ENCODE results near the gene SLC35F1.

SLC35F1 gene

GRCh38 chr6:118128755-118129154 lies 221.7 kb downstream of the SLC35F1 start:
- no peaks in the 10 kb centered on the region for H3K9me3 ChIP-seq (ENCODE audit: control insufficient read depth in 5 of 5, low read length in 5 of 5)
- no peaks in the 10 kb centered on the region for H3K36me3 ChIP-seq (ENCODE audit: control insufficient read depth in 5 of 5, insufficient read depth in 5 of 5, low read length in 5 of 5)
- no peaks in the 10 kb centered on the region for H3K27me3 ChIP-seq (ENCODE audit: control insufficient read depth in 5 of 5, insufficient read depth in 4 of 5, low read length in 5 of 5)
- H3K9ac ChIP-seq (ENCODE audit: low read length in 5 of 5): no peak overlapping the region
- no peak overlapping the region for H3K4me3 ChIP-seq (ENCODE audit: low read depth in 1 of 5, low read length in 5 of 5)
- no peaks in the 10 kb centered on the region for H3K4me1 ChIP-seq (ENCODE audit: control insufficient read depth in 5 of 5, insufficient read depth in 5 of 5, low read length in 5 of 5)
- no peak overlapping the region for H3K27ac ChIP-seq (ENCODE audit: low read depth, low read length)

GRCh38 chr6:118134206-118134605 lies 227.1 kb downstream of the SLC35F1 start:
- H3K4me3 ChIP-seq (ENCODE audit: low read depth in 1 of 5, low read length in 5 of 5): no peak overlapping the region
- no peak overlapping the region for H3K27ac ChIP-seq (ENCODE audit: low read depth, low read length)
- no peaks in the 10 kb centered on the region for H3K9me3 ChIP-seq (ENCODE audit: control insufficient read depth in 5 of 5, low read length in 5 of 5)
- H3K4me1 ChIP-seq (ENCODE audit: control insufficient read depth in 5 of 5, insufficient read depth in 5 of 5, low read length in 5 of 5): peaks cover 0 to 7% (median 0%) of the 10 kb centered on the region in 5 donors
- no peaks in the 10 kb centered on the region for H3K27me3 ChIP-seq (ENCODE audit: control insufficient read depth in 5 of 5, insufficient read depth in 4 of 5, low read length in 5 of 5)
- no peaks in the 10 kb centered on the region for H3K36me3 ChIP-seq (ENCODE audit: control insufficient read depth in 5 of 5, insufficient read depth in 5 of 5, low read length in 5 of 5)
- H3K9ac ChIP-seq (ENCODE audit: low read length in 5 of 5): no peak overlapping the region

DNA sequence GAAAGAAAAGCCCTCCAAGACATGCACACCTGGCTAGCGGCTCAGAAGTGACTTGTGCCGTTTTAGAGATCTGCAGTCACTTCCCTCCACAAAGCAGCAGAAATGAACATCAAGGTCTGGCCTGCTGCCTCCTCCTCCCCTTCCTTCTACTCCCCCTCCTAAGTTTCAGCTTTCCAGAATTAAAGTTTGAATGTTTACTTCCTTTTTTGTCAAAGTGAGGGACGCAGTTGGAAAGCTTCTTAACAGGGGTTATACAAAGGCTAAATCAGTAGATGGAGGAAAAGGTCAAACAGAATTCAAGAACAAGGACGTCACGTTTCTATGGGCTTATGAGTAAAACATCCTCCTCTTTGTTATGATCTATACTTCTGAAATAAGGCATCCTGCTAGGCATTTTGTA lies 227.7 kb downstream of the SLC35F1 start:
- H3K27ac ChIP-seq (ENCODE audit: low read depth, low read length): no peak overlapping the region
- no peaks in the 10 kb centered on the region for H3K36me3 ChIP-seq (ENCODE audit: control insufficient read depth in 5 of 5, insufficient read depth in 5 of 5, low read length in 5 of 5)
- H3K4me3 ChIP-seq (ENCODE audit: low read depth in 1 of 5, low read length in 5 of 5): no peak overlapping the region
- no peaks in the 10 kb centered on the region for H3K9me3 ChIP-seq (ENCODE audit: control insufficient read depth in 5 of 5, low read length in 5 of 5)
- no peaks in the 10 kb centered on the region for H3K27me3 ChIP-seq (ENCODE audit: control insufficient read depth in 5 of 5, insufficient read depth in 4 of 5, low read length in 5 of 5)
- peaks cover 0 to 7% (median 0%) of the 10 kb centered on the region in 5 donors for H3K4me1 ChIP-seq (ENCODE audit: control insufficient read depth in 5 of 5, insufficient read depth in 5 of 5, low read length in 5 of 5)
- no peak overlapping the region for H3K9ac ChIP-seq (ENCODE audit: low read length in 5 of 5)

- no peak overlapping the region for H3K27ac ChIP-seq (ENCODE audit: low read depth, low read length)
These were observed 228.3 kb downstream of the SLC35F1 start for GRCh38 chr6:118135371-118135770.

DNA sequence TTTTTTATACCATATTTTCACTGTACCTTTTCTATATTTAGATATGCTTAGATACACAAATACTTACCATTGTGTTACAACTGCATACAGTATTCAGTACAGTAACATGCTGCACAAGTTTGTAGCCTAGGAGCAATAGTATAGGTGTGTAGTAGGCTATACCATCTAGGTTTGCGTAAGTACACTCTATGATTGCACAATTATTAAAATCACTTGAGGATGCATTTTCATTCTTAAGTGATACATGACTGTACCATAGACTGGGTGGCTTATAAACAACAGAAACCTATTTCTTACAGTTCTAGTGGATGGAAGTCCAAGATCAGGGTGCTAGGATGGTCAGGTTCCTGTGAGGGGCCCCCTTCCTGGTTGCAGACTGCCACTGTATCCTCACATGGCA lies 234.1 kb downstream of the SLC35F1 start:
- no peaks in the 10 kb centered on the region for H3K27me3 ChIP-seq (ENCODE audit: control insufficient read depth in 5 of 5, insufficient read depth in 4 of 5, low read length in 5 of 5)
- no peaks in the 10 kb centered on the region for H3K36me3 ChIP-seq (ENCODE audit: control insufficient read depth in 5 of 5, insufficient read depth in 5 of 5, low read length in 5 of 5)
- no peak overlapping the region for H3K9ac ChIP-seq (ENCODE audit: low read length in 5 of 5)
- H3K9me3 ChIP-seq (ENCODE audit: control insufficient read depth in 5 of 5, low read length in 5 of 5): no peaks in the 10 kb centered on the region
- no peak overlapping the region for H3K27ac ChIP-seq (ENCODE audit: low read depth, low read length)
- no peak overlapping the region for H3K4me3 ChIP-seq (ENCODE audit: low read depth in 1 of 5, low read length in 5 of 5)
- H3K4me1 ChIP-seq (ENCODE audit: control insufficient read depth in 5 of 5, insufficient read depth in 5 of 5, low read length in 5 of 5): no peaks in the 10 kb centered on the region

More at GRCh38 chr6:118135371-118135770, 228.3 kb downstream of the SLC35F1 start:
- no peaks in the 10 kb centered on the region for H3K27me3 ChIP-seq (ENCODE audit: control insufficient read depth in 5 of 5, insufficient read depth in 4 of 5, low read length in 5 of 5)
- no peak overlapping the region for H3K4me3 ChIP-seq (ENCODE audit: low read depth in 1 of 5, low read length in 5 of 5)
- no peak overlapping the region for H3K9ac ChIP-seq (ENCODE audit: low read length in 5 of 5)
- H3K36me3 ChIP-seq (ENCODE audit: control insufficient read depth in 5 of 5, insufficient read depth in 5 of 5, low read length in 5 of 5): no peaks in the 10 kb centered on the region
- peaks cover 0 to 7% (median 0%) of the 10 kb centered on the region in 5 donors for H3K4me1 ChIP-seq (ENCODE audit: control insufficient read depth in 5 of 5, insufficient read depth in 5 of 5, low read length in 5 of 5)
- H3K9me3 ChIP-seq (ENCODE audit: control insufficient read depth in 5 of 5, low read length in 5 of 5): no peaks in the 10 kb centered on the region

DNA sequence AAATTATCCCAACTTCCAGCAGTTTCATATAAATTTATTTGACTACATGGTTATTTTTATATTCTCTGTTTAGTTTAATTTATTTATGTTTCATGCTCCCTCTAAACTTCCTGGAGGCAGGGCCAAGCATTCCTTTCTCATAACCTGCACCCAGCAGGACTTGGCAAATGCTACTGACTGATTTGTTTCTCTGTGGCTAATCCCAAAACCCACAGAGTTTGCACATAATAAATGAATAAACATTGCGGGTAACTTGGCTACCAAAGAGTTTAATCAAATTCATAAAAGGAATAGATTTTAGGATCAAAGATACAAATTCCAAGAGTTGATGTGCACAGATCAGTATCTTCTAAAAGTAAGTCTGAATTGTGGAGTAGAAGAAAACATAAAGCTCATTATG lies 239.5 kb downstream of the SLC35F1 start:
- no peak overlapping the region for H3K27ac ChIP-seq (ENCODE audit: low read depth, low read length)
- H3K4me3 ChIP-seq (ENCODE audit: low read depth in 1 of 5, low read length in 5 of 5): no peak overlapping the region

GRCh38 chr6:118147511-118147910 lies 240.4 kb downstream of the SLC35F1 start:
- no peaks in the 10 kb centered on the region for H3K9me3 ChIP-seq (ENCODE audit: control insufficient read depth in 5 of 5, low read length in 5 of 5)
- H3K27ac ChIP-seq (ENCODE audit: low read depth, low read length): no peak overlapping the region
- no peaks in the 10 kb centered on the region for H3K4me1 ChIP-seq (ENCODE audit: control insufficient read depth in 5 of 5, insufficient read depth in 5 of 5, low read length in 5 of 5)
- H3K9ac ChIP-seq (ENCODE audit: low read length in 5 of 5): no peak overlapping the region
- no peaks in the 10 kb centered on the region for H3K36me3 ChIP-seq (ENCODE audit: control insufficient read depth in 5 of 5, insufficient read depth in 5 of 5, low read length in 5 of 5)
- H3K27me3 ChIP-seq (ENCODE audit: control insufficient read depth in 5 of 5, insufficient read depth in 4 of 5, low read length in 5 of 5): no peaks in the 10 kb centered on the region
- no peak overlapping the region for H3K4me3 ChIP-seq (ENCODE audit: low read depth in 1 of 5, low read length in 5 of 5)

More for the DNA sequence above, 239.5 kb downstream of the SLC35F1 start:
- Histone ChIP-seq H3K4me1 (ENCODE audit: control insufficient read depth in 5 of 5, insufficient read depth in 5 of 5, low read length in 5 of 5) (no peaks in the 10 kb centered on the region), H3K36me3 (ENCODE audit: control insufficient read depth in 5 of 5, insufficient read depth in 5 of 5, low read length in 5 of 5) (no peaks in the 10 kb centered on the region), H3K9ac (ENCODE audit: low read length in 5 of 5) (no peak overlapping the region), H3K9me3 (ENCODE audit: control insufficient read depth in 5 of 5, low read length in 5 of 5) (no peaks in the 10 kb centered on the region), H3K27me3 (ENCODE audit: control insufficient read depth in 5 of 5, insufficient read depth in 4 of 5, low read length in 5 of 5) (no peaks in the 10 kb centered on the region)

DNA sequence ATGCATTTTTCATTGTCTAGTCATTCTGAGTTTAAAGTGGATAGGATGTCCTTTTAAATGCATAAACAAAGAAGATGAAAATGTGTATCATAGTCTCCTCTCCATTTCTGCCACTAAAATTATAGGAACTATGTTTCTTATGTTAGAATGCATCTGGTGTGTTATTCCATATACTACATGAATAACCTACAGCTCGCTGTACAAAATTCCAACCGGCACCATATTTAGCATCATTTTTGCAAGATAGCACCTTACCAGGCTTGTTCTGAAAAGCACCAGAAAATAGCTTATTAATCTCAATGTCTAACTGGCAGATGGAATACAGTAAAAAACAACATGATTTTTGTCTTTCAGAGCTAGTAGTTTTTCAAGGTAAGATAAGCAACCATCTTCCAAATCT lies 241.5 kb downstream of the SLC35F1 start:
- Histone ChIP-seq H3K4me3 (ENCODE audit: low read depth in 1 of 5, low read length in 5 of 5) (no peak overlapping the region), H3K9me3 (ENCODE audit: control insufficient read depth in 5 of 5, low read length in 5 of 5) (no peaks in the 10 kb centered on the region), H3K36me3 (ENCODE audit: control insufficient read depth in 5 of 5, insufficient read depth in 5 of 5, low read length in 5 of 5) (no peaks in the 10 kb centered on the region), H3K4me1 (ENCODE audit: control insufficient read depth in 5 of 5, insufficient read depth in 5 of 5, low read length in 5 of 5) (no peaks in the 10 kb centered on the region), H3K27ac (ENCODE audit: low read depth, low read length) (no peak overlapping the region), H3K27me3 (ENCODE audit: control insufficient read depth in 5 of 5, insufficient read depth in 4 of 5, low read length in 5 of 5) (no peaks in the 10 kb centered on the region), H3K9ac (ENCODE audit: low read length in 5 of 5) (no peak overlapping the region)

- Histone ChIP-seq H3K4me3 (ENCODE audit: low read depth in 1 of 5, low read length in 5 of 5) (no peak overlapping the region), H3K4me1 (ENCODE audit: control insufficient read depth in 5 of 5, insufficient read depth in 5 of 5, low read length in 5 of 5) (peaks cover 0 to 2% (median 0%) of the 10 kb centered on the region in 5 donors), H3K9me3 (ENCODE audit: control insufficient read depth in 5 of 5, low read length in 5 of 5) (no peaks in the 10 kb centered on the region), H3K27ac (ENCODE audit: low read depth, low read length) (no peak overlapping the region), H3K27me3 (ENCODE audit: control insufficient read depth in 5 of 5, insufficient read depth in 4 of 5, low read length in 5 of 5) (no peaks in the 10 kb centered on the region), H3K9ac (ENCODE audit: low read length in 5 of 5) (no peak overlapping the region), H3K36me3 (ENCODE audit: control insufficient read depth in 5 of 5, insufficient read depth in 5 of 5, low read length in 5 of 5) (no peaks in the 10 kb centered on the region)
These were observed 245.5 kb downstream of the SLC35F1 start for GRCh38 chr6:118152524-118152923.

GRCh38 chr6:118161343-118161742 lies 254.3 kb downstream of the SLC35F1 start:
- peaks cover 0 to 7% (median 0%) of the 10 kb centered on the region in 5 donors for H3K4me1 ChIP-seq (ENCODE audit: control insufficient read depth in 5 of 5, insufficient read depth in 5 of 5, low read length in 5 of 5)
- H3K4me3 ChIP-seq (ENCODE audit: low read depth in 1 of 5, low read length in 5 of 5): no peak overlapping the region
- H3K27ac ChIP-seq (ENCODE audit: low read depth, low read length): no peak overlapping the region
- no peaks in the 10 kb centered on the region for H3K27me3 ChIP-seq (ENCODE audit: control insufficient read depth in 5 of 5, insufficient read depth in 4 of 5, low read length in 5 of 5)
- H3K36me3 ChIP-seq (ENCODE audit: control insufficient read depth in 5 of 5, insufficient read depth in 5 of 5, low read length in 5 of 5): no peaks in the 10 kb centered on the region
- H3K9ac ChIP-seq (ENCODE audit: low read length in 5 of 5): no peak overlapping the region
- H3K9me3 ChIP-seq (ENCODE audit: control insufficient read depth in 5 of 5, low read length in 5 of 5): no peaks in the 10 kb centered on the region

DNA sequence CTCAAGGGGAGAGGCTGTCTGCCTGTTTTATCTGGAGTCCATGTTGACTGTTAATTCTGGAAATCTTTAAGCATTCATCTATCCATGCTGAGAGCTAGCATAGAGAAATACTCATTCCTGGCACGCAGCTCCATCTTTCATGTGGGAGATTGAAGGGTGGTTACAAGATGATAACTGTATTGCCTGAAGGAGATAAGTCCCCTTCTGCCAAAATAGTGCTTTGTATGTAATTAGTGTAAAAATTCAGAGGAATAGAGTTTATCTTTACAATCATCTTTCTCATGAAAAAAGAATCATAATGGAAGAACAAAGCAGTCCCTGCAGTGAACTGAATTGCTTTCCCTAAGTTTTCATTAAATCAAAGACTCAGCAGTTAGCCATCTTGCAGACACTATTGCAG lies 256.5 kb downstream of the SLC35F1 start:
- Histone ChIP-seq H3K27me3 (ENCODE audit: control insufficient read depth in 5 of 5, insufficient read depth in 4 of 5, low read length in 5 of 5) (no peaks in the 10 kb centered on the region), H3K4me3 (ENCODE audit: low read depth in 1 of 5, low read length in 5 of 5) (no peak overlapping the region), H3K9me3 (ENCODE audit: control insufficient read depth in 5 of 5, low read length in 5 of 5) (no peaks in the 10 kb centered on the region), H3K4me1 (ENCODE audit: control insufficient read depth in 5 of 5, insufficient read depth in 5 of 5, low read length in 5 of 5) (peaks cover 0 to 7% (median 0%) of the 10 kb centered on the region in 5 donors), H3K27ac (ENCODE audit: low read depth, low read length) (no peak overlapping the region), H3K36me3 (ENCODE audit: control insufficient read depth in 5 of 5, insufficient read depth in 5 of 5, low read length in 5 of 5) (no peaks in the 10 kb centered on the region), H3K9ac (ENCODE audit: low read length in 5 of 5) (no peak overlapping the region)

Data from subcutaneous abdominal adipose tissue (tissue), 5 donors.